IPS-18a (cell line): ENCODE results near the gene PPP2R5C.
"Not testable (repeated sequence)": the region's sequence is repeated elsewhere in the genome, so short reads cannot be mapped to it uniquely, and the experiment has no call there.

Experiments
- H3K27ac ChIP-seq: one replicate; pipeline ENCODE4 v1.5.1; 2013; ENCODE audit warnings: low read length
- H3K27me3 ChIP-seq: one replicate; pipeline ENCODE4 v1.6.1; 2013; ENCODE audit warnings: mild to moderate bottlenecking, low read length; ENCODE audit not compliant: control insufficient read depth, insufficient read depth
- H3K36me3 ChIP-seq: one replicate; pipeline ENCODE4 v1.6.1; 2013; ENCODE audit warnings: low read depth, low read length; ENCODE audit not compliant: control insufficient read depth
- H3K4me1 ChIP-seq: one replicate; pipeline ENCODE4 v1.6.1; 2013; ENCODE audit warnings: low read depth, low read length; ENCODE audit not compliant: control insufficient read depth
- H3K4me3 ChIP-seq: one replicate; pipeline ENCODE4 v1.5.1; 2013; ENCODE audit warnings: low read length
- H3K9ac ChIP-seq: one replicate; pipeline ENCODE4 v1.6.1; 2013; ENCODE audit warnings: mild to moderate bottlenecking, low read length, moderate library complexity
- H3K9me3 ChIP-seq: one replicate; pipeline ENCODE4 v1.6.1; 2013; ENCODE audit warnings: low read depth, low read length; ENCODE audit not compliant: control insufficient read depth

PPP2R5C gene

GRCh38 chr14:101719045-101719645 lies 42.4 kb upstream of the PPP2R5C start:
- no peak overlapping the region for H3K4me3 ChIP-seq
- H3K9ac ChIP-seq = no peak overlapping the region
- no peak overlapping the region for H3K27ac ChIP-seq
- no peaks in the 10 kb centered on the region for H3K9me3 ChIP-seq
- no peaks in the 10 kb centered on the region for H3K36me3 ChIP-seq
- H3K4me1 ChIP-seq = peaks cover 13% of the 10 kb centered on the region
- no peaks in the 10 kb centered on the region for H3K27me3 ChIP-seq

GRCh38 chr14:101719708-101720107 lies 41.8 kb upstream of the PPP2R5C start:
- Histone ChIP-seq H3K4me3 (no peak overlapping the region), H3K36me3 (no peaks in the 10 kb centered on the region), H3K9ac (no peak overlapping the region), H3K27me3 (no peaks in the 10 kb centered on the region), H3K27ac (no peak overlapping the region), H3K4me1 (peaks cover 13% of the 10 kb centered on the region), H3K9me3 (no peaks in the 10 kb centered on the region)

GRCh38 chr14:101721111-101721510 lies 40.4 kb upstream of the PPP2R5C start:
- no peak overlapping the region for H3K27ac ChIP-seq
- no peak overlapping the region for H3K9ac ChIP-seq
- H3K36me3 ChIP-seq = no peaks in the 10 kb centered on the region
- H3K4me1 ChIP-seq = peaks cover 13% of the 10 kb centered on the region
- H3K9me3 ChIP-seq = no peaks in the 10 kb centered on the region
- H3K4me3 ChIP-seq = no peak overlapping the region
- H3K27me3 ChIP-seq = no peaks in the 10 kb centered on the region

- Histone ChIP-seq H3K4me1 (peaks cover 13% of the 10 kb centered on the region), H3K27me3 (no peaks in the 10 kb centered on the region), H3K36me3 (no peaks in the 10 kb centered on the region), H3K9ac (no peak overlapping the region), H3K9me3 (no peaks in the 10 kb centered on the region), H3K27ac (no peak overlapping the region), H3K4me3 (no peak overlapping the region)
Observed at GRCh38 chr14:101721951-101722661, 39.4 kb upstream of the PPP2R5C start.

GRCh38 chr14:101723061-101723595 lies 38.4 kb upstream of the PPP2R5C start:
- Histone ChIP-seq H3K9ac (no peak overlapping the region), H3K4me3 (no peak overlapping the region), H3K4me1 (peaks cover 7% of the 10 kb centered on the region), H3K27ac (no peak overlapping the region), H3K36me3 (no peaks in the 10 kb centered on the region), H3K27me3 (no peaks in the 10 kb centered on the region), H3K9me3 (no peaks in the 10 kb centered on the region)

GRCh38 chr14:101725652-101726051 lies 35.9 kb upstream of the PPP2R5C start:
- not testable (repeated sequence) for H3K27ac ChIP-seq, H3K27me3 ChIP-seq, H3K9ac ChIP-seq, H3K36me3 ChIP-seq, H3K9me3 ChIP-seq, H3K4me3 ChIP-seq, H3K4me1 ChIP-seq

- Histone ChIP-seq H3K9ac (no peak overlapping the region), H3K27me3 (no peaks in the 10 kb centered on the region), H3K9me3 (no peaks in the 10 kb centered on the region), H3K4me3 (no peak overlapping the region), H3K27ac (no peak overlapping the region), H3K4me1 (peaks cover 16% of the 10 kb centered on the region), H3K36me3 (no peaks in the 10 kb centered on the region)
Observed at GRCh38 chr14:101726295-101726953, 35.1 kb upstream of the PPP2R5C start.

GRCh38 chr14:101726954-101727302 lies 34.6 kb upstream of the PPP2R5C start:
- Histone ChIP-seq H3K4me1 (peaks cover 19% of the 10 kb centered on the region), H3K27me3 (no peaks in the 10 kb centered on the region), H3K27ac (no peak overlapping the region), H3K36me3 (no peaks in the 10 kb centered on the region), H3K9ac (no peak overlapping the region), H3K4me3 (no peak overlapping the region), H3K9me3 (no peaks in the 10 kb centered on the region)

GRCh38 chr14:101727611-101728366 lies 33.7 kb upstream of the PPP2R5C start:
- Histone ChIP-seq H3K27ac (no peak overlapping the region), H3K36me3 (no peaks in the 10 kb centered on the region), H3K4me1 (peaks cover 14% of the 10 kb centered on the region), H3K9ac (no peak overlapping the region), H3K27me3 (no peaks in the 10 kb centered on the region), H3K9me3 (no peaks in the 10 kb centered on the region), H3K4me3 (no peak overlapping the region)

- no peaks in the 10 kb centered on the region for H3K27me3 ChIP-seq
- H3K9ac ChIP-seq = no peak overlapping the region
- peaks cover 14% of the 10 kb centered on the region for H3K4me1 ChIP-seq
- H3K4me3 ChIP-seq = no peak overlapping the region
- H3K27ac ChIP-seq = no peak overlapping the region
- no peaks in the 10 kb centered on the region for H3K9me3 ChIP-seq
- H3K36me3 ChIP-seq = no peaks in the 10 kb centered on the region
Observed at GRCh38 chr14:101728367-101728742, 33.2 kb upstream of the PPP2R5C start.

GRCh38 chr14:101729382-101729781 lies 32.1 kb upstream of the PPP2R5C start:
- no peak overlapping the region for H3K27ac ChIP-seq
- H3K4me1 ChIP-seq = peaks cover 14% of the 10 kb centered on the region
- no peaks in the 10 kb centered on the region for H3K27me3 ChIP-seq
- no peaks in the 10 kb centered on the region for H3K36me3 ChIP-seq
- H3K9me3 ChIP-seq = no peaks in the 10 kb centered on the region
- H3K4me3 ChIP-seq = no peak overlapping the region
- H3K9ac ChIP-seq = no peak overlapping the region
